HEK293T (cell line): ENCODE data around the gene ATP5ME.

Experiments used
- CTCF ChIA-PET: fragments of 350-600 bp; formaldehyde crosslinking; extraction: SDS; loops from one replicate; lab custom pipeline; 2021; ENCODE audit warnings: antibody characterized with exemption, inconsistent platforms; lab: Yijun Ruan, JAX
- POLR2A ChIA-PET: fragments of 350-600 bp; formaldehyde crosslinking; extraction: SDS; loops from one replicate; lab custom pipeline; 2020; ENCODE audit warnings: antibody characterized with exemption, inconsistent platforms; lab: Yijun Ruan, JAX
- DNase-seq: peaks from one replicate; pipeline ENCODE4 v3.0.0; 2012; ENCODE audit warnings: mixed read lengths; ENCODE audit errors: extremely low spot score
- ARNT ChIP-seq: fragments of 450-650 bp; IDR thresholded peaks from 2 replicates; pipeline ENCODE4 v1.6.1; 2017; ENCODE audit warnings: mild to moderate bottlenecking
- BHLHE40 ChIP-seq: fragments of 450-650 bp; IDR thresholded peaks from 2 replicates; pipeline ENCODE4 v1.6.1; 2016; ENCODE audit warnings: mild to moderate bottlenecking, moderate library complexity, borderline replicate concordance
- CTBP1 ChIP-seq: fragments of 450-650 bp; IDR thresholded peaks from 2 replicates; pipeline ENCODE4 v1.6.1; 2016; ENCODE audit warnings: borderline replicate concordance
- ELF4 ChIP-seq: fragments of 450-650 bp; IDR thresholded peaks from 2 replicates; pipeline ENCODE4 v1.6.1; 2017; ENCODE audit warnings: antibody characterized with exemption
- FOXA1 ChIP-seq: fragments of 450-650 bp; IDR thresholded peaks from 2 replicates; pipeline ENCODE4 v1.6.1; 2016; ENCODE audit warnings: mild to moderate bottlenecking
- FOXK2 ChIP-seq: fragments of 450-650 bp; IDR thresholded peaks from 2 replicates; pipeline ENCODE4 v1.6.1; 2016; ENCODE audit warnings: mild to moderate bottlenecking
- FOXM1 ChIP-seq: fragments of 450-650 bp; IDR thresholded peaks from 2 replicates; pipeline ENCODE4 v1.6.1; 2017; ENCODE audit warnings: mild to moderate bottlenecking, borderline replicate concordance
- HDGF ChIP-seq: fragments of 450-650 bp; IDR thresholded peaks from 2 replicates; pipeline ENCODE4 v1.6.1; 2017; ENCODE audit warnings: antibody characterized with exemption, borderline replicate concordance
- L3MBTL2 ChIP-seq: fragments of 450-650 bp; conservative IDR thresholded peaks from 2 replicates; pipeline ENCODE4 v1.6.1; 2016; ENCODE audit warnings: mild to moderate bottlenecking
- LEF1 ChIP-seq: fragments of 450-650 bp; IDR thresholded peaks from 2 replicates; pipeline ENCODE4 v1.6.1; 2017; ENCODE audit warnings: mild to moderate bottlenecking, borderline replicate concordance
- NFRKB ChIP-seq: fragments of 450-650 bp; IDR thresholded peaks from 2 replicates; pipeline ENCODE4 v1.6.1; 2016; ENCODE audit warnings: mild to moderate bottlenecking, moderate library complexity
- PKNOX1 ChIP-seq: fragments of 450-650 bp; IDR thresholded peaks from 2 replicates; pipeline ENCODE4 v1.6.1; 2016
- SP1 ChIP-seq: fragments of 450-650 bp; IDR thresholded peaks from 2 replicates; pipeline ENCODE4 v1.6.1; 2017
- SUZ12 ChIP-seq: fragments of 450-650 bp; IDR thresholded peaks from 2 replicates; pipeline ENCODE4 v1.6.1; 2016; ENCODE audit warnings: mild to moderate bottlenecking
- TARDBP ChIP-seq: fragments of 450-650 bp; IDR thresholded peaks from 2 replicates; pipeline ENCODE4 v1.6.1; 2016
- ZNF384 ChIP-seq: fragments of 450-650 bp; IDR thresholded peaks from 2 replicates; pipeline ENCODE4 v1.6.1; 2016

The ATP5ME gene

GRCh38 chr4:683247-683897 lies 9.3 kb upstream of the ATP5ME start:
- no peak for TF ChIP-seq ELF4
- no peak for TF ChIP-seq BHLHE40
- no peak for TF ChIP-seq SP1
- TF ChIP-seq TARDBP = no peak
- no peak for TF ChIP-seq HDGF
- TF ChIP-seq SUZ12 = no peak
- POLR2A ChIA-PET = interaction anchor here (0.8 to 1.9 kb wide), 3 partner anchors 9 to 26 kb away, joined by 3 to 7 read pairs (median 3); partner anchors contain the start of genes ATP5ME and MYL5
- CTCF ChIA-PET = interaction anchor here (0.5 to 1.6 kb wide), 11 partner anchors 8 to 123 kb away, joined by 3 to 11 read pairs (median 3); partner anchors contain the start of genes ATP5ME and MYL5
- no peak for DNase-seq

DNA sequence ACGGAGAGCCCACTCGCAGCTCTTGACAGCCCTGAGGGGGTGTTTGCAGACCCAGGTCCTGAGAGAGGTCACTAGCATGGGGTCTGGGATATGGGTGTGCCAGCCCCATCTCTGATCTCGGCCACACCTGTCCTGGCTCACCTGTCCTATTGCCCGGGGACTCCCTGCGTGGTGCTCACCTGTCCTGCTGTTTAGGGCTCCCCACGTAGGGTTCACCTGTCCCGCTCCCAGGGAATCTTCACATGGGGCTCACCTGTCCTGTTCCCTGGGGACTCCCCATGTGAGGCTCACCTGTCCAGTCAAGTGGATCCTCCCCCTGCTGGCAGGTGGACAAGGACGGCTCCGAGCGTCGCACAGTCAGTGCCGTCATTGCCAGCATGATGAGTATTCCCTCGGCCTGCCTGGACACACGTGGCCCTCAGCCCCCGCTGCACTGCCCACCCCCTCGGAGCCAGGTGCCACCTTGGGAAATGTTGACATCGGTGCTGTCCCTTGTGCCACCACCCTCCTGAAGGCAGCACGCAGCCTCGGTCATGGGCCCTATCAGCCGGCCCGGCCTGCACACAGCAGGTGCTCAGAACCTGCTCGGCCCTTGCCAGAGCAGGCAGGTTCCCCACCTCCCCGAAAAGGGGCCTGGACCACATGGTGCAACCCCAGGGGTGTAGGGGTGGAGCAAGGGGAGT lies 8.6 kb upstream of the ATP5ME start:
- no peak for DNase-seq
- TF ChIP-seq FOXM1 (no peak), TARDBP (no peak), NFRKB (no peak), SP1 (no peak), SUZ12 (no peak), ARNT (no peak), LEF1 (no peak), ELF4 (no peak), HDGF (no peak), CTBP1 (no peak), PKNOX1 (no peak)
- POLR2A ChIA-PET = no interaction called here
- CTCF ChIA-PET = no interaction called here

- peak; percentile 81 for DNase-seq
- ChIA-PET POLR2A (no interaction called here), CTCF (no interaction called here)
- no peak for TF ChIP-seq ARNT
- TF ChIP-seq SUZ12 = no peak
- no peak for TF ChIP-seq NFRKB
- TF ChIP-seq FOXM1 = no peak
- TF ChIP-seq BHLHE40 = no peak
- no peak for TF ChIP-seq L3MBTL2
- no peak for TF ChIP-seq ELF4
- TF ChIP-seq CTBP1 = no peak
- no peak for TF ChIP-seq LEF1
- no peak for TF ChIP-seq TARDBP
- no peak for TF ChIP-seq FOXK2
- no peak for TF ChIP-seq FOXA1
- TF ChIP-seq ZNF384 = no peak
- TF ChIP-seq PKNOX1 = no peak
- no peak for TF ChIP-seq HDGF
- TF ChIP-seq SP1 = no peak
These were observed 7.8 kb upstream of the ATP5ME start for GRCh38 chr4:681736-682451.

DNA sequence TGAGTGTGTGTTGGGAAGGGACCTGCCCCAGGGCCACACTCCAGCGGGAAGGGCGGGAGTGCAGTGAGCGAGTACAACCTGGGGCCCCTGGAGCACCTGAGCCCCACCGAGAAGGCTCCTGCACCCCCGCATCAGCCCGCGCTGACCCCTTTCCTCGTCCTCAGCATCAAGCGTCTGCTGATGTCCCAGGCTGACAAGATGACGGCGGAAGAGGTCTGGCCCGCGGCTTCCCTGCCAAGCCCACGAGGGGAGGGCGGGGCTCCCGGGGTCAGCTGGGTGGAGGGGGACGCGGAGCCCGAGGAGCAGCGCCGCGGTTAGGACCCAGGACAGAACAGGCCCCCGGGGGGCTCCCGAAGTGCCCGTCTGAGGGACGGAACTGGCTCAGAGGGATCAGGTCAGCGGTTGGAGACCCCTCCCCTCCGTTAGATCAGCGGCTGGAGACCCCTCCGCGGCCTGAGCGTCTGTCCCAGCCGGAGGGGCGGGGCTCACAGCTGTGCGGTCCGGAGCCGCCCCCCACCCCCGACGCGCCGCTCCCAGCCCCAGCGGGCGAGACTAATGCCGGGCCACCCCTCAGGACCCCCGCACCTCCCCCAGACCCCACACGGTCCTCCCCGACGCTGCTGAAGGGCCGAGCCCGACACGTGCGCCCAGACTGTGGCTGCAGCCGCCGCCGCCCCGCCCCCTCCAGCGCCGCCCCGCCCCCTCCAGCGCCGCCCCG lies 7.0 kb upstream of the ATP5ME start:
- DNase-seq = peak; percentile 68
- no peak for TF ChIP-seq LEF1
- TF ChIP-seq FOXM1 = no peak
- no peak; the same call in 1 of the 2 replicates for TF ChIP-seq L3MBTL2
- TF ChIP-seq PKNOX1 = no peak
- TF ChIP-seq HDGF = no peak
- TF ChIP-seq SUZ12 = no peak
- no peak for TF ChIP-seq ZNF384
- TF ChIP-seq BHLHE40 = no peak
- no peak for TF ChIP-seq FOXK2
- TF ChIP-seq FOXA1 = no peak
- TF ChIP-seq TARDBP = no peak
- TF ChIP-seq NFRKB = no peak
- TF ChIP-seq SP1 = no peak
- no peak for TF ChIP-seq ARNT
- TF ChIP-seq ELF4 = no peak
- TF ChIP-seq CTBP1 = no peak
- POLR2A ChIA-PET = no interaction called here
- CTCF ChIA-PET = no interaction called here

DNA sequence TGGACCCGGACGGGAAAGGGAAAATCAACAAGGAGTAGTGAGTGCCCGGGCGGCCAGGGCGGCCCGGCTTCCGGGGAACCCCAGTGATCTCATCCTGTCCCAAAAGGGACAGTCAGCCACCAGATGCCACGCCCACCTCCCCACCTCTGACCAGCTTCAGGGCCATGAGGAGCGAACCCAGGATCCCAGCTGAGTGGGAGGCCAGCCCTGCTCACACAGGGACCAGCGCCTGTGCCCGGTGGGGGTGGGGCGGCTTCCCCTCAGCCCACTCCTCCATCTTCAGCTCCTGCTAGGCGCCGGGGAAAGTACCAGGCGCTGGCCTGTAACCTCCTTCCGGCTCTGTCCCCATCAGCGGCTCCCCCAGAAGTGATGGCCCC lies 6.5 kb upstream of the ATP5ME start:
- DNase-seq = no peak
- TF ChIP-seq BHLHE40 (no peak), LEF1 (no peak), HDGF (no peak), SP1 (no peak), PKNOX1 (no peak), CTBP1 (no peak)
- CTCF ChIA-PET = no interaction called here
- POLR2A ChIA-PET = no interaction called here
